Cardiac fibroblast (primary cell): ENCODE measurements around the gene CNOT1.

Source experiments
- DNase-seq, 2 donors: peaks; one replicate each; pipeline versions ENCODE4 v3.0.0 to v3.0.0-alpha.2; 2010; ENCODE audit warnings: low read depth in 2 of 2
- H3K4me3 ChIP-seq, 2 donors: replicated peaks in 1 of 2; 1 replicate in 1 of 2; 2 replicates in 1 of 2; pipeline ENCODE4 v1.5.1; 2011; ENCODE audit warnings: low read depth in 2 of 2, low read length in 2 of 2, mild to moderate bottlenecking in 2 of 2, moderate library complexity in 1 of 2
- TF ChIP-seq, protein P1 (sequence below): IDR thresholded peaks from one replicate; pipeline ENCODE4 v1.5.1; 2011; ENCODE audit warnings: low read depth, mild to moderate bottlenecking, low read length, inconsistent platforms

CNOT1 gene

DNA sequence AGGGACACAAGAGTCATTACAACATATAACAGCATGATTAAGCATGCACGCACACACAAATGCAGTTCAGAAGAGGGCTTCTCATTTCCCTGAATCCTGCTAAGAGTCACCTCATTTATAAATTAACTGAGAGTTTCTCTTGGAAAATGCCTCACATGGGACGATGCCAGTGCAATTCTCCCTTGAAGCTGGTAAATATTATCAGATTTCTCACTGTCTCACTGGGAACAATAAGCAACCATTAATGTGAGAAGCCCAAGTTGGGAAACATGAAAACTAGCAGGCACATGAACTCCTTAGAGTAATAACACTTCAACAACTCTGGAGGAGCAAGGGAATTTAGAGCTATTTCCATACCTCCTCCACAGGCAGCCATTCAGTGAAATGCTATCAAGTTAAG is 87.9 kb downstream of the CNOT1 start:
- TF ChIP-seq, protein P1, sequence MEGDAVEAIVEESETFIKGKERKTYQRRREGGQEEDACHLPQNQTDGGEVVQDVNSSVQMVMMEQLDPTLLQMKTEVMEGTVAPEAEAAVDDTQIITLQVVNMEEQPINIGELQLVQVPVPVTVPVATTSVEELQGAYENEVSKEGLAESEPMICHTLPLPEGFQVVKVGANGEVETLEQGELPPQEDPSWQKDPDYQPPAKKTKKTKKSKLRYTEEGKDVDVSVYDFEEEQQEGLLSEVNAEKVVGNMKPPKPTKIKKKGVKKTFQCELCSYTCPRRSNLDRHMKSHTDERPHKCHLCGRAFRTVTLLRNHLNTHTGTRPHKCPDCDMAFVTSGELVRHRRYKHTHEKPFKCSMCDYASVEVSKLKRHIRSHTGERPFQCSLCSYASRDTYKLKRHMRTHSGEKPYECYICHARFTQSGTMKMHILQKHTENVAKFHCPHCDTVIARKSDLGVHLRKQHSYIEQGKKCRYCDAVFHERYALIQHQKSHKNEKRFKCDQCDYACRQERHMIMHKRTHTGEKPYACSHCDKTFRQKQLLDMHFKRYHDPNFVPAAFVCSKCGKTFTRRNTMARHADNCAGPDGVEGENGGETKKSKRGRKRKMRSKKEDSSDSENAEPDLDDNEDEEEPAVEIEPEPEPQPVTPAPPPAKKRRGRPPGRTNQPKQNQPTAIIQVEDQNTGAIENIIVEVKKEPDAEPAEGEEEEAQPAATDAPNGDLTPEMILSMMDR, result no peak
- no peak overlapping the region for H3K4me3 ChIP-seq
- no peak for DNase-seq

DNA sequence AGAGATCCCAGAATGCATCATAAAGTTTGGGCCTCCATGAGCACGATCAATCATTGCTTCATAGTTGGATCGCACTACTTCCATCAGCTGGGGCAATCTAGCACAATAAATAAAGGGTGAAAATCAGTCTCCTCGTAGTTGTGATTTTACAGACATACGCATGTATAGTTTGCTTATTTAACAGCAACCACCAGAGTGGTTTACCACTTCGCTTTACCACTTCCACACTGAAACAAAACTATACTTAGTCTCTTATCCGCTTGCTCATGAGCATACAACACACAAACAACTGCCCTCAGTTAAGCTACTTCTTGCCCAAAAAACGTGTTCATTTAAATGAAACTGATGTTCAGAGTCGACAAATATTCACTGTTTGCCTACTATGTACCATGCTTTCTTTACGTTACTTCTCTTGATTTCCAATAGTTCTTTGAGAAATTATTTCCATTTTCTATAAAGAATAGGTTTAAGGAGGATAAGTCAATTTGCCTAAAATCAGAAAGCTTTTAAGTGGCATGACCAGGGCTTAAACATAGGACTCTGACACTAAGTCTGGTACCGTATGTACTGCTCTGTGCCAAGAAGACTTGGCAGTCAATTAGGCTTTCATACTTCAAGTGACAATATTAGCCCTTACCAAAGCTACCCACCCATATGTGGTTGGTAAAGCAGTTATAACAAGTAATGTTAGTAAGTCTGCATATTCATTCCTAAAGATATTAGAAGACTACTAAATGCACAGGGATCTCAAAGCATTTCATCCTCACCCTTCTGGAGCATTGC is 92.3 kb downstream of the CNOT1 start:
- no peak for DNase-seq
- TF ChIP-seq, protein P1, result no peak
- H3K4me3 ChIP-seq, result no peak overlapping the region

DNA sequence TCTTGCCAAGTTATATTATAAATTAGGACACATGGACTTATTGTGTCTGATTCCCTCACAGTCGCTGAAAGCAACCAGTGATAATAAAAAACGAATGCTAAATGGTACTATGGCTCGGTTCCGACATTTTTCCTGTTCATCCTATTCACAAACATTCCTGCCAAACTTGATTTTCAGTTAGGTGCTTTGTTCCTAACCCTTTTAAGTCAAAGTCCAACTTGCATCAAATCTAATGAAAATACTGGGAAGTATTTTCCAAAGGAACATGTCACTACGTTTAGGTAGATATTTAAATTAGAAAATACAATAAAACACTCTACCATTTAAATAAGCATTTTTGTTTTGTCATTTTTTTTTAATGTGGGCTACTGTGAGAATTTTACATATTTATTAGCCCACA is 93.3 kb downstream of the CNOT1 start:
- no peak overlapping the region for H3K4me3 ChIP-seq
- DNase-seq, result no peak
- TF ChIP-seq, protein P1, result no peak

DNA sequence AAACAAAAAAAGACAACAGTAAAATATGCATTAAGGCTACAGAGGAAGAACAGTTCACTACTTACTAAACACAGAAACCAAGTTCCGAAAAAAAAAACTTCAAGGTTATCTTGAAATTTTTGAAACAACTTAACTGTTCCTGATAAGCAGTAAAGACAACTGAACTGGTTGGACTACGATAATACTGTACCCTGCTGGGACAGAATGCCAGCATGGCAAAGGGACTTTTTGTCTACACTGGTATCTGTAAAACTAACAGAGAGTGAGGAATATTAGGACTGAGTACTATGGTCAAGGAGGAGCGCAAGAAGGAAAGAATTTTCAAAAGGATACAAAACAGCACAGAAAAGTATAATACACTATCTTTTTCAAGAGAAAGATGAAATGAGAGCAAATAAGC is 94.5 kb downstream of the CNOT1 start:
- no peak overlapping the region for H3K4me3 ChIP-seq
- TF ChIP-seq, protein P1, result no peak
- no peak for DNase-seq

- H3K4me3 ChIP-seq, result no peak overlapping the region
- DNase-seq, result no peak
- TF ChIP-seq, protein P1, result no peak
Measured at GRCh38 chr16:58533751-58534470, 95.7 kb downstream of the CNOT1 start.

GRCh38 chr16:58532414-58532813 is 97.2 kb downstream of the CNOT1 start:
- TF ChIP-seq, protein P1, result no peak
- H3K4me3 ChIP-seq, result no peak overlapping the region
- DNase-seq, result no peak
